Measurements from ENCODE around the gene TMEM91. TPM values are rescaled to one million over a fixed set of nuclear protein-coding genes. Genes with fewer than 3 reads are reported as not detected.
"Not testable (repeated sequence)": the region's sequence is repeated elsewhere in the genome, so short reads cannot be mapped to it uniquely, and the experiment has no call there.

TMEM91 gene
- total RNA-seq, 2 experiments from 2014 or later: 5.6 to 5.7 TPM

DNA sequence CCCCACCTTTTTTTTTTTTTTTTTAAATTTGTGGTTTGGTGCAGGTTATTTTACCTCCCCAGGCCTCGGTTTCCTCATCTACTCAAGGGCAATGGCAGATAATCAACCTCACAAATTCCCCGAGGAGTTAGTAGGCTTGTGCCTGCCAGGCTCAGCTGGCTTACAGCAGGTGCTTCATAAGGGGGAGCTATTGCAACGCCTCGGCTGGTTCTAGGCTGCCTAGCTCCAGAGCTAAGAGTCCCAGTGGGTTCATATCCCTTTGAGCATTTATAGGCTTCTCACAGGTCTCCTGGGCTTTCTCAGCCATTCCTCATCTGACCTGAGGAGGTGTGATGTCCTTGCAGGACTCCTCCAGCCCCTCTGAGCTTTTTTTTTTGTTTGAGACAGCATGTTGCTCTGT is 31.9 kb downstream of the TMEM91 start:
- Mint-ChIP-seq H3K4me3 (no peak overlapping the region), H3K27ac (no peak overlapping the region), H3K9me3 (no peaks in the 10 kb centered on the region), H3K36me3 (ENCODE audit: low read depth) (no peaks in the 10 kb centered on the region), H3K4me1 (ENCODE audit: low read depth) (peaks cover 9% of the 10 kb centered on the region), H3K27me3 (ENCODE audit: low read depth) (no peaks in the 10 kb centered on the region)
- CTCF ChIA-PET: interaction anchor here (0.7 to 1.5 kb wide), 3 partner anchors 161 to 234 kb away, joined by 3 to 6 read pairs (median 6); no protein-coding TSS in a partner anchor
- no peak for DNase-seq
- intact Hi-C loops (cut with micrococcal nuclease): no loop called here

- H3K36me3 Mint-ChIP-seq (ENCODE audit: low read depth); DNase-seq; intact Hi-C loops (cut with micrococcal nuclease); H3K27ac Mint-ChIP-seq; H3K27me3 Mint-ChIP-seq (ENCODE audit: low read depth); H3K4me3 Mint-ChIP-seq; H3K4me1 Mint-ChIP-seq (ENCODE audit: low read depth); H3K9me3 Mint-ChIP-seq: not testable (repeated sequence)
- CTCF ChIA-PET: interaction anchor here (1.5 kb wide), 1 partner anchor 233 kb away, joined by 3 read pairs; no protein-coding TSS in a partner anchor
Observed at GRCh38 chr19:41408846-41409245, 32.5 kb downstream of the TMEM91 start.

DNA sequence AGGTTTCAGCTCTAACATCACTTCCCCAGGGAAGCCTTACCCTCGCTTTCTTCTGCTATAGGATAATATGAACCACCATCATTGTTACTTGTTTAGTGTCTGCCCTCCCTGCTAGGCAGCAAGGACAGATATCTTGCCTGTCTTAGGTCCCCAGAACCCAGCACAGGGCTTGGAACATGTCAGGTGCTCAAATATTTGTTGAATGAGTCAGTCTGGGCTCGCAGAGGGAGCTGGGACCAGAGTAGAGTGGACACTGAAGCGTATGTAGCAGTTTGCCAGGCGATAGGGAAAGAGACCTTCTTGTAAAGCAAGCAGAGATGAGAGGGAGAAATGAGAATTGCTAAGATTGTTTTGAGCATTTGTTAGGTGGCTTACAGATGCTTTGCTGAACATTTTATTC is 33.0 kb downstream of the TMEM91 start:
- Mint-ChIP-seq H3K27ac (no peak overlapping the region), H3K27me3 (ENCODE audit: low read depth) (no peaks in the 10 kb centered on the region), H3K4me3 (no peak overlapping the region), H3K9me3 (no peaks in the 10 kb centered on the region), H3K36me3 (ENCODE audit: low read depth) (peaks cover 4% of the 10 kb centered on the region), H3K4me1 (ENCODE audit: low read depth) (peaks cover 7% of the 10 kb centered on the region)
- CTCF ChIA-PET: interaction anchor here (1.5 kb wide), 1 partner anchor 233 kb away, joined by 3 read pairs; no protein-coding TSS in a partner anchor
- intact Hi-C loops (cut with micrococcal nuclease): no loop called here
- no peak for DNase-seq

DNA sequence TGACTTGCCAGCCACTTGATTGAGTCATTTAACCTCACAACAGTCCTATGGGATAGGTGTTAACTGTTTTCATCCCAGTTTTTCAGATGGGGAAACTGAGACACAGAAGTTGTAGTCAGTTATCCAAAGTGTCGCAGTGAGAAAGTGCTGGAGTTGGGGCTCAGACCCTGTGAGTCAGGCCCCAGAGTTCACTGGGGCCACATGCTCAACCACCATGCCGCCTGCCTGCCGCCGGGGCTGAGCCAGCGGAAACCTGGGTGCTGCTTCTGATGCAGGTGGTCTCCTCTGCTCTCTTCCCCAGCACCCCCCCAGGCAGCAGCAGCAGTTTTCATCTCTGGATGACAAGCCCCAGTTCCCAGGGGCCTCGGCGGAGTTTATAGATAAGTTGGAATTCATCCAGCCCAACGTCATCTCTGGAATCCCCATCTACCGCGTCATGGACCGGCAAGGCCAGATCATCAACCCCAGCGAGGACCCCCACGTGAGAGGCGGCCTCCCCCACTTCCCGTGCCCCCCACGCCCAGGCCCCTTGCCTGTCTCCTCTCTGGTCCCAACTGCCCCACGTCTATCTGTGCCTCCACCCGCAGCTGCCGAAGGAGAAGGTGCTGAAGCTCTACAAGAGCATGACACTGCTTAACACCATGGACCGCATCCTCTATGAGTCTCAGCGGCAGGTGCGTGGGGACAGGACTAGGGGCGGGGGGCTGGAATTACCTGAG is 34.2 kb downstream of the TMEM91 start:
- Mint-ChIP-seq H3K36me3 (ENCODE audit: low read depth) (peaks cover 4% of the 10 kb centered on the region), H3K9me3 (no peaks in the 10 kb centered on the region), H3K27ac (no peak overlapping the region), H3K4me1 (ENCODE audit: low read depth) (peaks cover 7% of the 10 kb centered on the region), H3K27me3 (ENCODE audit: low read depth) (no peaks in the 10 kb centered on the region), H3K4me3 (no peak overlapping the region)
- DNase-seq: no peak
- intact Hi-C loops (cut with micrococcal nuclease): no loop called here
- CTCF ChIA-PET: no interaction called here

- peaks cover 7% of the 10 kb centered on the region for H3K4me1 Mint-ChIP-seq (ENCODE audit: low read depth)
- DNase-seq: no peak
- intact Hi-C loops (cut with micrococcal nuclease): no loop called here
- no peak overlapping the region for H3K4me3 Mint-ChIP-seq
- H3K27me3 Mint-ChIP-seq (ENCODE audit: low read depth): no peaks in the 10 kb centered on the region
- H3K36me3 Mint-ChIP-seq (ENCODE audit: low read depth): peaks cover 4% of the 10 kb centered on the region
- CTCF ChIA-PET: no interaction called here
- H3K9me3 Mint-ChIP-seq: no peaks in the 10 kb centered on the region
- H3K27ac Mint-ChIP-seq: no peak overlapping the region
Observed at GRCh38 chr19:41411100-41411967, 35.0 kb downstream of the TMEM91 start.

DNA sequence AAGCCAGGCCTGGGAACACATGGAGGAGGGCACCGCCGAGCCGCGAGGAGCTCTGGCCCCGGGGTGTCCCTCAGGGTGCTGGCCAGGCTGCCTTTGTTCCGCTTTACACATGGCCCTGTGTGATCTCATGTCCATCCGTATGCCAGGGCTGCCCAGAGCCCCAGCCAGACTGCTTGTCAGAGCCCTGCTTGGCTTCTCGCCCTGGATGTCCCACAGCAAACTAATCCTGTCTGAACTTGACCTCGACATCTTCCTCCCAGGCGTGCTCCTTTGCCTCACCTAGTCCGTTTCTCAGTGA is 35.6 kb downstream of the TMEM91 start:
- intact Hi-C loops (cut with micrococcal nuclease): no loop called here
- Mint-ChIP-seq H3K36me3 (ENCODE audit: low read depth) (peaks cover 4% of the 10 kb centered on the region), H3K4me1 (ENCODE audit: low read depth) (peaks cover 7% of the 10 kb centered on the region), H3K4me3 (no peak overlapping the region), H3K9me3 (no peaks in the 10 kb centered on the region), H3K27me3 (ENCODE audit: low read depth) (no peaks in the 10 kb centered on the region), H3K27ac (no peak overlapping the region)
- no peak for DNase-seq
- CTCF ChIA-PET: no interaction called here

- CTCF ChIA-PET: no interaction called here
- Mint-ChIP-seq H3K4me3 (no peak overlapping the region), H3K27ac (no peak overlapping the region)
Observed at GRCh38 chr19:41412953-41413352, 36.6 kb downstream of the TMEM91 start.

DNA sequence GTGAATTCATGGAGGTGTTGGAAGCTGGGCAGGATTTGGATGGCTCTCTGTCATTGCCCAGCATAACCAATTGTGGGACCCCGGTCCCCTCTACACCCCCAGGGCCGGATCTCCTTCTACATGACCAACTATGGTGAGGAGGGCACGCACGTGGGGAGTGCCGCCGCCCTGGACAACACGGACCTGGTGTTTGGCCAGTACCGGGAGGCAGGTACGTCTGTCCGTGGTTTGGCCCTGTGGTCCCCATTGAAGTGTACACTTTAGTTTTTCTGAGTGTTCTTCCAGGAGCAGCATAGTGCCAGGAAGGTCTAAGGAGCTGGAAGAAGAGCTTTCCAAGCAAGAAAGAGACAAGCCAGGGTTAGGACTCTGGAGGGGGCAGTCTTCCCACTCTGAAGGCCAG is 37.6 kb downstream of the TMEM91 start:
- Mint-ChIP-seq H3K4me1 (ENCODE audit: low read depth) (peaks cover 7% of the 10 kb centered on the region), H3K9me3 (no peaks in the 10 kb centered on the region), H3K27ac (no peak overlapping the region), H3K36me3 (ENCODE audit: low read depth) (peaks cover 4% of the 10 kb centered on the region), H3K4me3 (no peak overlapping the region), H3K27me3 (ENCODE audit: low read depth) (no peaks in the 10 kb centered on the region)
- intact Hi-C loops (cut with micrococcal nuclease): no loop called here
- DNase-seq: no peak
- CTCF ChIA-PET: no interaction called here

More at GRCh38 chr19:41412953-41413352, 36.6 kb downstream of the TMEM91 start:
- Mint-ChIP-seq H3K9me3 (no peaks in the 10 kb centered on the region), H3K36me3 (ENCODE audit: low read depth) (peaks cover 4% of the 10 kb centered on the region), H3K4me1 (ENCODE audit: low read depth) (peaks cover 7% of the 10 kb centered on the region), H3K27me3 (ENCODE audit: low read depth) (no peaks in the 10 kb centered on the region)
- DNase-seq: no peak
- intact Hi-C loops (cut with micrococcal nuclease): no loop called here

DNA sequence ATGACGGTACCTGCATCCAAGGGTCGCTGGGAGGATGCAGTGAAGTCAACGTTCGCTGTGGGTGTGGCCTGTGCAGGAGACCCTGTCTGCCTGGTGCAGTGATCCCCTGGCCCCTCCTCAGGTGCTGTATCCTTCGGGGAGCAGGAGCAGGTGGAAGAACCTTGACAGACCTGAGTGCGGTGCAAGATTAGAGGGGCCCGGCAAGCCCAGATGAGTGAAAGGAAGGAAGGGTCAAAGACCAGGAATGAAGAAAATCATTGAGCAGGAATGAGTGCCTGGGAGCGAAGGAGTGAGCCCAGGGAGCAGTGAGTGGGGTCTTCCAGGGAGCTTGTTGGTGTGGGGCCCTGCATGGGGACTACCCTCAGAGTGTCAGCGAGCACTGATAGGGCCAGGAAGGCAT is 38.1 kb downstream of the TMEM91 start:
- CTCF ChIA-PET: no interaction called here
- Mint-ChIP-seq H3K36me3 (ENCODE audit: low read depth) (peaks cover 4% of the 10 kb centered on the region), H3K4me1 (ENCODE audit: low read depth) (peaks cover 3% of the 10 kb centered on the region), H3K27ac (no peak overlapping the region), H3K9me3 (no peaks in the 10 kb centered on the region), H3K27me3 (ENCODE audit: low read depth) (no peaks in the 10 kb centered on the region), H3K4me3 (no peak overlapping the region)
- DNase-seq: no peak
- intact Hi-C loops (cut with micrococcal nuclease): no loop called here

DNA sequence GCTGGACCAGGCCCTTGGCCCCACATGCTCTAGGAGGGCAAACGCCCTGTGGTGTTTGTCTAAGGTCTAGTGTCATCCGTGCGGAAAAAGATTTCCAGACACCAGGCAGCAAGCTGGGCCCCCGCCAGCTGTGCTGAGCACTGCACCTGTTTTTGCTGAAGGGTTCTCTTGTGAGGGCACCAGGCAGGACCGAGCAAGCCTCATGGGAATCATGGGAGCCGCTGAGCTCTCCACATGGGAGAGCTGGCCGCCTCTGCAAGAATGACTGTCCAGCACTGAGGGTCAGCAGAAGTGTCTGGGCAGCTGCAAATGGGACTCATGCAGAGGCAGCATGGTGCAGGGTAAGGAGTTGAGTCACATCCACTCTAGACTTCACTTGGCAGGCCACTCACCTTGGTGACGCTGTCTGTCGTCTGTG is 38.8 kb downstream of the TMEM91 start:
- Mint-ChIP-seq H3K9me3 (no peaks in the 10 kb centered on the region), H3K4me1 (ENCODE audit: low read depth) (no peaks in the 10 kb centered on the region), H3K36me3 (ENCODE audit: low read depth) (peaks cover 4% of the 10 kb centered on the region), H3K27me3 (ENCODE audit: low read depth) (no peaks in the 10 kb centered on the region), H3K27ac (no peak overlapping the region), H3K4me3 (no peak overlapping the region)
- DNase-seq: no peak
- intact Hi-C loops (cut with micrococcal nuclease): no loop called here
- CTCF ChIA-PET: no interaction called here

DNA sequence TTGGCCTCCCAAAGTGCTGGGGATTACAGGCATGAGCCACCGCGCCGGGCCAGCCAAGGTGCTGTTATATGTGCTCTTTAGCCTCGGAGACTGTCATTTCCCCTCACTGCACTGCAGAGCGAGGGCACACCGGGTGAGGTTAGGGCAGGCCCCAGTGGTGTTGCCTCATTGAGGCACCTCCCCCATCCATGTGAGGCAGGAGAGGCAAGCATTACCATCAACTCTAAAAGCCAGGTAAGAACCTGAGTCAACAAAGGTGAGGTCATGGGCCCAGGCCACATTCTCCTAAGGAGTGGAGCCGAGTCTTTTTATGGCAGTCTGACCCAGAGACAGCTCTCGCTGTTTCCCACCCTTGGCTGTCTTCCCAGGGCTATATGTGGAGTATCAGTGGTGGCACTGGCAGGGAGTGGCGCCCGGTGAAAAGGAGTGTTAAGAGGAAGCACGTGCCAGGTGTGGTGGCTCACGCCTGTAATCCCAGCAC is 39.9 kb downstream of the TMEM91 start:
- H3K27me3 Mint-ChIP-seq (ENCODE audit: low read depth): no peaks in the 10 kb centered on the region
- no peaks in the 10 kb centered on the region for H3K9me3 Mint-ChIP-seq
- no peak for DNase-seq
- no peaks in the 10 kb centered on the region for H3K4me1 Mint-ChIP-seq (ENCODE audit: low read depth)
- CTCF ChIA-PET: no interaction called here
- no peak overlapping the region for H3K27ac Mint-ChIP-seq
- no peak overlapping the region for H3K4me3 Mint-ChIP-seq
- intact Hi-C loops (cut with micrococcal nuclease): no loop called here
- peaks cover 6% of the 10 kb centered on the region for H3K36me3 Mint-ChIP-seq (ENCODE audit: low read depth)

- no peak for DNase-seq
- no peaks in the 10 kb centered on the region for H3K9me3 Mint-ChIP-seq
- H3K27ac Mint-ChIP-seq: no peak overlapping the region
- no peak overlapping the region for H3K4me3 Mint-ChIP-seq
- H3K36me3 Mint-ChIP-seq (ENCODE audit: low read depth): peaks cover 8% of the 10 kb centered on the region
- H3K27me3 Mint-ChIP-seq (ENCODE audit: low read depth): no peaks in the 10 kb centered on the region
- intact Hi-C loops (cut with micrococcal nuclease): no loop called here
- CTCF ChIA-PET: no interaction called here
- H3K4me1 Mint-ChIP-seq (ENCODE audit: low read depth): no peaks in the 10 kb centered on the region
Observed at GRCh38 chr19:41420101-41420880, 44.0 kb downstream of the TMEM91 start.
